CD4-positive, alpha-beta T cell (primary cell): Measurements from ENCODE around the gene CROCC2. TPM values are rescaled to one million over a fixed set of nuclear protein-coding genes. Genes with fewer than 3 reads are reported as not detected.
A peak's percentile ranks its signal among the peaks of the same experiment; 100 is the strongest.

Source experiments
- ATAC-seq: fragments of 200-7000 bp; cut with Tn5 transposase; one replicate; pipeline ENCODE4 v1.10.0; 2022; ENCODE audit warnings: mild to moderate bottlenecking; ENCODE audit not compliant: poor library complexity
- CTCF ChIA-PET: fragments of 350-600 bp; sonication (Branson Sonifier 250); formaldehyde crosslinking; loops from one replicate; lab custom pipeline; 2021; ENCODE audit warnings: antibody characterized with exemption, inconsistent platforms; lab: Charles Lee
- POLR2A ChIA-PET: fragments of 350-600 bp; sonication (Branson Sonifier 250); formaldehyde crosslinking; loops from one replicate; lab custom pipeline; 2021; ENCODE audit warnings: antibody characterized with exemption, inconsistent platforms; lab: Charles Lee
- DNase-seq, 14 experiments: peaks; one replicate each; pipeline ENCODE4 v3.0.0-alpha.2; 2013 to 2020; ENCODE audit warnings: mixed read lengths in 2 of 14
- H3K27ac ChIP-seq, 2 donors: one replicate each; pipeline versions ENCODE4 v1.5.1 to v1.7.0; 2013; ENCODE audit warnings: low read length in 2 of 2, low read depth in 1 of 2, mild to moderate bottlenecking in 1 of 2
- H3K27me3 ChIP-seq, 2 experiments: 1 replicate in 1 of 2; 2 replicates in 1 of 2; pipeline versions ENCODE4 v1.6.1 to v1.7.0; 2013; ENCODE audit warnings: low read length in 2 of 2, control low read depth in 1 of 2, mild to moderate bottlenecking in 1 of 2, moderate library complexity in 1 of 2; ENCODE audit not compliant: insufficient read depth in 2 of 2, control insufficient read depth in 1 of 2
- H3K36me3 ChIP-seq: one replicate; pipeline ENCODE4 v1.6.1; 2013; ENCODE audit warnings: low read length, control low read depth; ENCODE audit not compliant: insufficient read depth
- H3K4me1 ChIP-seq: one replicate; pipeline ENCODE4 v1.6.1; 2013; ENCODE audit warnings: low read length, control low read depth; ENCODE audit not compliant: insufficient read depth
- H3K4me3 ChIP-seq: one replicate; pipeline ENCODE4 v1.5.1; 2013; ENCODE audit warnings: mild to moderate bottlenecking, low read length, moderate library complexity
- H3K9me3 ChIP-seq, 2 experiments: 1 replicate in 1 of 2; 2 replicates in 1 of 2; pipeline versions ENCODE4 v1.6.1 to v1.7.0; 2013; ENCODE audit warnings: low read length in 2 of 2, mild to moderate bottlenecking in 2 of 2, control low read depth in 1 of 2, moderate library complexity in 1 of 2; ENCODE audit not compliant: control insufficient read depth in 1 of 2, insufficient read depth in 1 of 2
- H3K27ac Mint-ChIP-seq: one replicate; pipeline ENCODE4 v1.8.0; 2020; ENCODE audit warnings: mixed read lengths
- H3K27me3 Mint-ChIP-seq: one replicate; pipeline ENCODE4 v1.8.0; 2021; ENCODE audit warnings: mixed read lengths
- H3K36me3 Mint-ChIP-seq: one replicate; pipeline ENCODE4 v1.8.0; 2021; ENCODE audit warnings: low read depth, mixed read lengths
- H3K4me1 Mint-ChIP-seq: one replicate; pipeline ENCODE4 v1.8.0; 2021; ENCODE audit warnings: low read depth, mixed read lengths
- H3K4me3 Mint-ChIP-seq: one replicate; pipeline ENCODE4 v1.8.0; 2020; ENCODE audit warnings: mild to moderate bottlenecking, mixed read lengths
- H3K9me3 Mint-ChIP-seq: one replicate; pipeline ENCODE4 v1.8.0; 2020; ENCODE audit warnings: mixed read lengths
- CTCF ChIP-seq: fragments of 200-600 bp; IDR thresholded peaks from one replicate; pipeline ENCODE4 v1.8.0; 2022; ENCODE audit warnings: antibody characterized with exemption, mild to moderate bottlenecking
- intact Hi-C, 2 experiments: fragments of 100-400 bp; cut with DNase I in 1 of 2; cut with micrococcal nuclease in 1 of 2; formaldehyde crosslinking; loops; one replicate each; pipeline versions ENCODE4 v1.15.1 to v1.9.0; 2023 to 2025; cut with DNase I, micrococcal nuclease
- total RNA-seq, 174 experiments: library from RNA in 2 of 174; stranded (reverse) in 2 of 174; gene quantifications; one replicate each; pipeline ENCODE4 v1.2.3 and lab custom pipeline; 2021 to 2026

The CROCC2 gene
- total RNA-seq, 2 experiments from 2014 or later: not detected

GRCh38 chr2:240952496-240953246 is 46.5 kb downstream of the CROCC2 start:
- Mint-ChIP-seq H3K4me1 (no peaks in the 10 kb centered on the region), H3K27me3 (peaks cover 5% of the 10 kb centered on the region), H3K9me3 (no peaks in the 10 kb centered on the region), H3K27ac (no peak overlapping the region), H3K4me3 (no peak overlapping the region), H3K36me3 (no peaks in the 10 kb centered on the region)
- no peak for TF ChIP-seq CTCF
- DNase-seq (peak in 2 of 14 experiments; percentile 3 to 5), ATAC-seq (no peak)
- intact Hi-C loops: no loop called here
- ChIA-PET POLR2A (no interaction called here), CTCF (no interaction called here)
- H3K27ac ChIP-seq: no peak overlapping the region
- H3K36me3 ChIP-seq: no peaks in the 10 kb centered on the region
- no peaks in the 10 kb centered on the region for H3K4me1 ChIP-seq
- H3K4me3 ChIP-seq: no peak overlapping the region
- H3K27me3 ChIP-seq: no peaks in the 10 kb centered on the region
- peaks cover 0 to 11% of the 10 kb centered on the region in 2 experiments for H3K9me3 ChIP-seq

- ChIA-PET POLR2A (no interaction called here), CTCF (no interaction called here)
- Mint-ChIP-seq H3K36me3 (no peaks in the 10 kb centered on the region), H3K4me3 (no peak overlapping the region), H3K9me3 (no peaks in the 10 kb centered on the region), H3K4me1 (no peaks in the 10 kb centered on the region), H3K27ac (no peak overlapping the region), H3K27me3 (peaks cover 5% of the 10 kb centered on the region)
- H3K36me3 ChIP-seq: no peaks in the 10 kb centered on the region
- DNase-seq (peak in 1 of 14 experiments; percentile 10), ATAC-seq (no peak)
- H3K4me3 ChIP-seq: no peak overlapping the region
- H3K27me3 ChIP-seq: no peaks in the 10 kb centered on the region
- no peak overlapping the region for H3K27ac ChIP-seq
- peaks cover 0 to 11% of the 10 kb centered on the region in 2 experiments for H3K9me3 ChIP-seq
- intact Hi-C loops: no loop called here
- H3K4me1 ChIP-seq: no peaks in the 10 kb centered on the region
- no peak for TF ChIP-seq CTCF
These were observed 47.6 kb downstream of the CROCC2 start for GRCh38 chr2:240953426-240954410.

- H3K4me1 Mint-ChIP-seq: no peaks in the 10 kb centered on the region
- peaks cover 5% of the 10 kb centered on the region for H3K27me3 Mint-ChIP-seq
- Histone ChIP-seq H3K27ac (no peak overlapping the region), H3K36me3 (no peaks in the 10 kb centered on the region), H3K4me1 (no peaks in the 10 kb centered on the region), H3K4me3 (no peak overlapping the region), H3K27me3 (peaks cover 0 to 4% of the 10 kb centered on the region in 2 experiments), H3K9me3 (peaks cover 0 to 7% of the 10 kb centered on the region in 2 experiments)
- CTCF ChIA-PET: no interaction called here
- no peaks in the 10 kb centered on the region for H3K9me3 Mint-ChIP-seq
- ATAC-seq (no peak), DNase-seq (peak in 1 of 14 experiments; percentile 20)
- H3K27ac Mint-ChIP-seq: no peak overlapping the region
- intact Hi-C loops: no loop called here
- no peaks in the 10 kb centered on the region for H3K36me3 Mint-ChIP-seq
- POLR2A ChIA-PET: no interaction called here
- H3K4me3 Mint-ChIP-seq: no peak overlapping the region
- TF ChIP-seq CTCF: no peak
These were observed 48.5 kb downstream of the CROCC2 start for GRCh38 chr2:240954436-240955305.
